ENCODE results near the gene MAP3K9.
"Not testable (repeated sequence)": the region's sequence is repeated elsewhere in the genome, so short reads cannot be mapped to it uniquely, and the experiment has no call there.

Gene MAP3K9

DNA sequence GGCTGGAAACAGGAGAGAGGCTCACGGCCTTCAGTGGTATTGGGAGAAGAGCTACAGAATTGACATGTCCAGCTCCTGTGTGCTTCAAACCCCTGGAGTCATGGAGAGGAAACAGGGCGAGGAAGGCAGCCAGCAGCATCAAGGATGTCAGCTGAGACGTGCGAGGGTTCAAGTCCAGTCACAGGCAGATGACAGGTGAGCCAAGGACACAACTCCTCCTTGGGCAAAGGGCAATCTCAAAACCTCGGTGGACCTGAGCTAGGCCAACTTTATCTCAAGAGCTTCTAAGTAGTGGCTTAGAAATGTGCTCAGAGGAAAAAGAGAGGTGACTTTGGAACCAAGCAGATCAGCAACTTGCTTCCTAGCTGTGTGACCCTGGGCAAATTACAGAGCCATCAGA is 86.0 kb downstream of the MAP3K9 start:
- no peak for DNase-seq (ENCODE audit: low read depth)

DNA sequence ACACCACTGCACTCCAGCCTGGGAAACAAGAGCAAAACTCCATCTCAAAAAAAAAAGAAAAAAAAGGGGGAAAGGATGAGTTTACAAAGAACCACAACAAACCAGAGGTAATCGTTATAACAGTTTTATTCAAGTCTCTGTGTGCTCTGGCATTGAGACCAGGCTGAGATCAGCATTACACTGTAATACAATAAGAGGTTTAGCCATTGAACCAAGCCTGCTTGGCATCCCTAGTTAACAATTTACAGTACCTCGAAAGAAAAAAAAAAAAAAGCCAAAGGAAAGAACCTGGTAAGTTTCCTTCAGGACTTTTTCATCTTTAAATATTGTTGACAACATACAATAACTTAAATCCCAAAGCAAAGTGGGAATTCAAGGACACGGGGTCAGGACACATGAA is 86.9 kb downstream of the MAP3K9 start:
- DNase-seq (ENCODE audit: low read depth): no peak

DNA sequence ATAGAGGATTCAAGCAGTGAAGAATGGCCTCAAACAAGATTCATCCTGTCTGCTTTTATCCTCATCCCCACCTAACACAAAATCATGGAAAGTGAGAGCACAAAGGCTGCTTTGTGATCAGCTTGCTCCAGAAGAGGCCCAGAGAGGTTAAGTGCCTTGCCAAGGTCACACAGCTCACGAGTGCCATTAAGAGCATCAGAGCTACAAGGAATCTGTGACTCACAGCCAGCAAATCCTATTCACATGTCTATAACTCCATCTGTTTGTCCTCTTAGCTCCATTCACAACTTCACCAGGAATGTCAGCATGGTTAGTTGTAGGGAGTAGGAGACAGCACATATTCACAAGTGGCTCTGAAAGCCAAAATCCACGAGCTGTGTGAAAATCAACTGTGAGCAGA is 87.8 kb downstream of the MAP3K9 start:
- no peak for DNase-seq (ENCODE audit: low read depth)

DNA sequence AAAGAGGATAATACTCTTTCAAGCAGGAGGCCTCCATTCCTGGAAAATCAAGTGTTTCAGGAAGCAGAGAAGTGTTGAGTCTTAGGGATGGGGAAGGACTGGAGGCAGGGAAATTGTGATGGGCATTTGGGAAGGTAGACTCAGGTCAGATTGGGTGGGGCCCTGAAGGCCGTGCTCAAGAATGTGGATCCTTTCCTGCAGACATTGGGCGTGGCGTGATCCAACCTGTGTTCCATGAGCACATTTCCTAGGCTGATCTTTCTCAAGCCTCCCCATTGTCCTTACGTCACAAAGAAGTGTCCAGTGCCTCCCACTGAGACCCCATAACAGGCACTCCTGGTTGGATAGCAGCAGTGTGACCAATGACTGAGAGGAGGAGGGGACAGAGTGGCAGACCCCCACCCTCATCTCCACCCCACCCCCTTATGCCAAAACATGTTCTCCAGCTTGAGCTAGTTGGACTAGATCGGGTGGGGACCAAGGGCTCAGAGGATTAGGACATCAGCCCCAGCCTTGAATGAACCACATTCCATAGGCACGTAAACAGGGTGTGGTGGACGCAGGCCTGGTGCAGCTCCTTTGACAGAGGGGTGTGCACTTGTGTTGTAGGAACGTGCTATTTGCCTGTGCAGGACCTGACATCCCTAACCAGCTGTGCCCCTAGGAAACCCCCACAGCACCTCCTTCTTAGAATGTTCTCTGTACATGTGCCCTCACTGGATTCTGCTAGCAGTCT is 90.8 kb downstream of the MAP3K9 start:
- no peak for DNase-seq (ENCODE audit: low read depth)

DNA sequence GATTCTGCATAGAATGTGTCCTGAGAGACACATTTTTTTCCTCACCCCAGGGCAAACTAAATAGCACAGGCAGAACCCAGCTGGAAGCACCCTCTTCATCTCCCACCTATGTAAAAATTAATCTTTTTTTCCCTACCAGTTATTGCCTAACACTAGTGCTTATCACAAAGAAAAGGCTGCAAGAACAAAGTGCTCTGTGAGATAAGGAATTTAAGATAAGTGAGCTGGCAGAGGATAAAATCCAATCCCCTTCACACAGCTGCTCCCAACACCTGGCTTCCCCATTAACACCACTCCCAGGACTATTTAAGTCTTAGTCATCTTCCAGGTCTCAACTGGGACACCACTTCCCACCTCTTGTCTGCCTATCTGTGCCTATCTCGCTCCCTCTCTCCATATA is 92.4 kb downstream of the MAP3K9 start:
- DNase-seq (ENCODE audit: low read depth): no peak

DNA sequence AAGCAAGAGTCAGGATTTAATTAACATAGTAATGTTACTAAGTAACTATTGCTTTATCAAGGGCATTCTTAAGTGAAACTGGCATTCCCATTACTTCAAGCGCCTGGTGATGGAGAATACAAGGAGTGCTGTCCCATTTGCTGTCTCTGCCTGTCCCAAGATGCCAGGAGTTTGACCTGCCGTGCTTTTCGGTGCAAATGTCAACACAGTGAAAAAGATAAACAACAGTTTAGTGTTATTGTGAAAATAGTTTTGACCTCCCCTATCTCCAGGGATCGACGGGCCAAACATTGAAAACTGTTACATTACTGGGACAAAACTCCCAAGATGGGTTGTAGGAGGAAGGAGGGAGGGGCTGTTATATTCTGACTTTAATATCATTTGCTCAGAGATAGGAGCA is 92.8 kb downstream of the MAP3K9 start:
- no peak for DNase-seq (ENCODE audit: low read depth)

DNA sequence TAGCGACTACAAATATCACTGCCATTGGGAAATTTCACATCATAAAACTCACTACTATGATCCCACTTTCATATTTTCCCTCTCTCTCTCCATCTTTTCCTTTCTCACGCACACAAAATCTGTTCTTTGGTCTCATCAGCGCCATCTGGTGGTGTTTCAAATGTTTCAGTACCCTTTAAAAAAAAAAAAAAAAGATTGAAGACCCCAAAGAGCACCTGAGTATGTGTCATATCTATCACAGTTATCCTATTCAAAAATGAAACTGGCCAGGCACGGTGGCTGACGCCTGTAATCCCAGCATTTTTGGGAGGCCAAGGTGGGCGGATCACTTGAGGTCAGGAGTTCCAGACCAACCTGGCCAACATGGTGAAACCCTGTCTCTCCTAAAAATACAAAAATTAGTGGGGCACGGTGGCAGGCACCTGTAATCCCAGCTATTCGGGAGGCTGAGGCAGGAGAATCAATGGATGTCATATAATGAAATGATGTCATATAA is 95.2 kb downstream of the MAP3K9 start:
- DNase-seq (ENCODE audit: low read depth): peak; percentile 4

DNA sequence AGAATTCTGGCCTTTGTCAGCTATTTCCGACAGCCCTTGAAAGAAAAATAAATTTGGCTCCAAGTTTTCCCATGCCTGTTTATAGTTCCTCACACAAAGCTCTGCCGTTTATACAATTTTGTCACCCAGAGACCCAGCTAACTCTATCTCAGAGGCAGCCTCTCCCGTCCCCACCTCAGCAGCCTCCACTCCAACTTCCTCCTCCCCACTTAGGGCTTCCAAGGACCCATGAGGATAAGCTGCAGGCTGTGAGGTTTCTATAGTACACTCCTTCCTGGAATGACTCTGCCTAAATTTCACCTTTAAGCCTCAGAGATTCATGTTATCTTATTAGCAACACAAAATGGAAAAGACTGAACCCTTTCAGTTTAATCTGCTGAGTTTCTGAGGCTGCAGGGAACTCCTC is 95.8 kb downstream of the MAP3K9 start:
- no peak for DNase-seq (ENCODE audit: low read depth)

DNA sequence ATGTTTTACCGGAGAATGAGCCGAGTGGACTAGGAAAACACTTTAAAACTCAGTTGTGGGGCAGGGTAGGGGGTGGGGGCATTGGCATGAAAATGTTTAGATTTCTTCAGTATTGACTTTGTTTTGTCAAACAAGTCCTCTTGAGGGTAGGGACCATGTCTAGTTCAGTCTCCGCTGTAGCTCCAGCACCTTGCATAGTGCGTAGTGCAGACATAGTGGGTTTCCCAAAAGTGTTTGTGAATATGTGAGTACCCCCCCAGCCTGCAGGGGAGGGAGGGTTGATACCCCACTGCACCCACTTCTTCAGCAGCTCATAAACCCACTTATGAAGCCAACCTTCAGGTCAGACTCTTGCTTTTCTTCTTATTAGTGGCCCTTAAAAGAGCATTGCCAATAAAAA is 96.2 kb downstream of the MAP3K9 start:
- no peak for DNase-seq (ENCODE audit: low read depth)

DNA sequence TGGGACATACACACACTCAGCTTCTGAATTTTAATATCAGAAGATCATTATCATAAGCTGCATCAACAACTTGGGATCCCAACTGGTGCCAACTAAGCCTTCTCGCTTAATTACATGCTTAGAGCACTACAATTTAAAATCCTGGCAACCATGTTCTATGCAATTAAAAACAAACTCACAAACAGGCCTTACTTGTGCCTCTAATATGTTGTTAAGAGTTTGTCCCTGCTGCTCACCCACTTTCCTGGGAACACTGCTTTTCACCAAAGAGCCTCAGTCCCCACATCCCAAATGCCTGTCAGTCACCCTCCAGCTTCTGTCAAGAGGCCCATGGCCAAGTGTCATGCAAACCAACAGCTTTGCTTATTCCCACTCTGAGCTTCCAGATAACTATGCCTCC is 97.9 kb downstream of the MAP3K9 start:
- DNase-seq (ENCODE audit: low read depth): no peak

DNA sequence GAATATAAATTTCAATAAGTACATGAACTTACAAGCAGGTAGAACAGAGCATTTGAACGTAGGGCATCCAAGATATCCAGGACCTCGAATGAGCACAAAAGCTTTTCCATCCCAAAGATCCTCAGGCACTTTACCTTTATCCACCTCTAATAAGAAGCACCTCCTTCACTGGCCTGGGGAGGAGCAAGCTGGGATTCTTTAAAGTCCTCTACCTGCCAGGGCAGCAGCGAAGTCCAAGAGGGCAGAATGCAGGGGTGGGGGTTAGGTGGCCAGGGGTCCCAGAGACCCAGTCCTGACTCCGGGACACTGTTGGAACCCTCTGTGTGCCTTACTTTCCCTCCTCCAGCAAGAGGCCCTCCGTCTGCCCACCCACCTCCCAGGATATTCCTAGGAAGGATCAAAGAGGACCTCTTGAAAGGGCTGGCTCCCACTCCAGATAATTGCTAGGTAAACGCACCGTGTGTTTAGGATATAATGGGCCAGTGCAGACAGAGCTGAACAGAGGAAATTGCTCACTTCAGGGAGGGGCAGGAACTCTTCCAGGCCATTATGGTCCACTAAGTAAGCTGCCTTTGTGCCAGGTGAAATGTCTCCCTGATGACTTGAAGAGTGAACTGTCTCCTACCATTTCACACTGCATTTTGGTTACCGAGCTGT is 99.5 kb downstream of the MAP3K9 start:
- no peak for DNase-seq (ENCODE audit: low read depth)

DNA sequence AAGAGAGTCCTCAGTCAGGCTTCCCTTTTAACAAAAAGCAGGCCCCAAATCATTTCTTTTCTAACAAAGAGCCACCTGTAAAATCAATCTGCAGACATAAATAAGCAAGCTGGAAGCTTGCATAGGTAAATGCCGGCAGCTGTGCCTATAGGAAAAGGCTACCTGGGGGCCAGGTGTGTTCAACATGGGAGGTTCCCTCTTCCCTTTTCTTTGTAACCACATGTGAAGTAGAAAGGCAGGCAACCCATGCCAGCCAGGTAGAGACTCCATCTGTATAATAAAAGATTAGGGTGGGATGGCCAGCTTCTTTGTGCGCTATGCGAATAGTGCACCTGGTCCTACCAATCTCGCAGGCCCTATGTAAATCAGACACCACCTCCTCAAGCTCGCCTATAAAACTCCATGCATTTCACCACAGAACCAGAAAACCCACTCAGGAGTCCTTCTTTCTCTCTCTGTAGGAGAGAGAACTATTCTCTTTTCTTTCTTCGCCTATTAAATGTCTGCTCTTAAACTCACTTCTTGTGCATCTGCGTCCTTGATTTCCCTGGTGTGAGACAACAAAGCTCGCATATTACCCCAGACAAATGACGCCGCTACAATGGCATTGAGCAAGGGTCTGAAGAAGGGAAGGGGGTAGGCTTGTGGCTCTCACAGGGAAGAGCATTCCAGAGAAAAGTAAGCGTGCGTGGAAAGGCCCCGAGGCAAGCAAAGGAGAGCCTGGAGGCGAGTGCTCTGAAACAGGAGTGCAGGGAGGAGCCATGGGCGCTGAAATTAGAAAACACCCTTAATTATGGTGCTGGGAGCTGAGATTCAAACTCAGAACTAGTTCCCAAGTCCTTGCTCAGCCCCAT is 100.4 kb downstream of the MAP3K9 start:
- DNase-seq (ENCODE audit: low read depth): no peak

DNA sequence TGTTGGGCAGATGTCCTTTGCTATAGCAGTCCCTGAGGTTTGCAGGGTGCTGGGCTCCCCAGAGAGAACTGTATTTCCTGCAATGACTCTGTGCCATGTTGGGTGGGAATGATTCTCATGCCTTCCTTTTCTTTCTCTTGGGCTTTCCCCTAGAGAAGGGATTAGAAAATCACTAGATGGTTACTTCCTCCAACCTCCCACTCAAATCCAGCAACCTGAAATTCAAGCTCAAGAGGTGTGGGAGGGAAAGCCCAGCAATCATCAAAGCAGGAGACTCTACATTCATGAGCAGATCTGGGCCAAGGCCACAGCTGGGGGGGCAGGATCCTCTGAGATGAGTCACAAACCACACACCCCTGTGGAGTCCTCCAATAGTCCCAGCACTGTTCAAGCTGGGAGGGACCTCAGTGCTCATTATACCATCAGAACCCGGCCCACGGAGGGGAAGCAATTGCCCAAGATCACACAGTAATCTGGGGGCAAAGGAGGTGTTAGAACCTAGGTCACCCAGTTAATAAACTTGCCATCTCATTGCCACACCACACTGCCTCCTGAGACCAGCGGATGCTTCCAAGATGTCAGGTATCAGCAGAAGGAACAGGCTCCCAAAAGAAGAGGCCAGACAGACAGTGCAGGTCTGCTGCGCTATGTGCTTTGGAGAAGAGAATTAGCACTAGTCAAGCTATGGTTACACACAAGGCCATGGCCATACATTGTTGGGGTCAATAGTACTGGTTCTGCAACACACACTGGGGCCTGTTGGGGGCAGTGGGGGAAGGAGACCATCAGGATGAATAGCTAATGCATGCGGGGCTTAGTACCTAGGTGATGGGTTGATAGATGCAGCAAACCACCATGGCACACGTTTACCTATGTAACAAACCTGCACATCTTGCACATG is 101.9 kb downstream of the MAP3K9 start:
- peak; percentile 6 for DNase-seq (ENCODE audit: low read depth)

DNA sequence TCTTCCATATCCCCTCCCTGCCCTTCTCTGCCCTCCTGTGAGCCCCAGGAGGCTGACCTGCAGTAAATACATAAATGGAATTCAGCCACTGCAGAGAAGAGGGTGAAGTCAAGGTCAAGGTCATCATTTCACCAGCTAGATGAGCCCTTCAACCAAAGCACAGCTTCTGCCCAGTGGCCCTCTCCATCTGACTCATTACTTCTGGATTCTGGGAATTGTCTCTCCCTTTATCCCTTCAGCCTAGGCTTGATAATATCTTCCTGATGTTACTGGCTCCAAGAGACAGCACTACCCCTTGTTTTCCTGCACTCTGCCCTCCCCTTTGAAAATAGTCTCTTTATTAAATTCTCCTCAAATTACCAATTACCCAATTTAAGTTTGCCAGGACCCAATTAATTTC is 103.1 kb downstream of the MAP3K9 start:
- no peak for DNase-seq (ENCODE audit: low read depth)

DNA sequence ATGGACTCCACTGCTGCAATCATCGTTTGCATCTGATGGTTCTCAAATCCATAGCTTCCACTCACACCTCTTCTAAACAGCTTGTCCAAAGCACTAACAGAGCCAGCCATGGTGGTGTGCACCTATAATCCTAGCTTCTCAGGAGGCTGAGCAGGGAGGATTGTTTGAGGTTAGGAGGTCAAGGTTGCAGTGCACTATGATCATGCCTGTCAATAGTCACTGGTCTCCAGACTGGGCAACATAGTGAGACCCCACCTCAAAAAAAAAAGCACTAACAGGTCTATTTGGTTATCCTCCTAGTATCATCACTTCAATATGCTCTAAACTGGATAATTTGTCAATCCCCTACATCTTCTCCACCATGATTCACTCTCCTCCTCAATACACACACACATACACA is 104.4 kb downstream of the MAP3K9 start:
- DNase-seq (ENCODE audit: low read depth): no peak

DNA sequence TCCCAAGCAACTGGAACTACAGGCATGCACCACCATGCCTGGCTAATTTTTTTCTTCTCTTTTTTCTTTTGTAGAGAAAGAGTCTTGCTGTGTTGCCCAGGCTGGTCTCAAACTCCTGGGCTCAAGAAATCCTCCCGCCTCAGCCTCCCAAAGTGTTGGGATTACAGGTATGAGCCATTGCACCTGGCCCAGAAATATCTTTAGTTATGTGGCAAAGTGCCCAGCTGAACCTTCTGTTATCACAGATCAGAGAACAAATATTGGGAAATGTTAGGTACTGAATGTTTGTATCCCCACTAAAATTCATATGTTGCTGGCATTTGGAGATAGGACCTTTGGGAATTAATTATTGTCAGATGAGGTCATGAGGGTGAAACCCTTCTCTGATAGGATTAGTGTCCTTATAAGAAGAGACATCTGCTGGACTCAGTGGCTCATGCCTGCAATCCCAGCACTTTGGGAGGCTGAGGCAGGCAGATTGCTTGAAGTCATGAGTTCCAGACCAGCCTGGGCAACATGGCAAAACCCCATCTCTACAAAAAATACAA is 105.6 kb downstream of the MAP3K9 start:
- not testable (repeated sequence) for DNase-seq (ENCODE audit: low read depth)

DNA sequence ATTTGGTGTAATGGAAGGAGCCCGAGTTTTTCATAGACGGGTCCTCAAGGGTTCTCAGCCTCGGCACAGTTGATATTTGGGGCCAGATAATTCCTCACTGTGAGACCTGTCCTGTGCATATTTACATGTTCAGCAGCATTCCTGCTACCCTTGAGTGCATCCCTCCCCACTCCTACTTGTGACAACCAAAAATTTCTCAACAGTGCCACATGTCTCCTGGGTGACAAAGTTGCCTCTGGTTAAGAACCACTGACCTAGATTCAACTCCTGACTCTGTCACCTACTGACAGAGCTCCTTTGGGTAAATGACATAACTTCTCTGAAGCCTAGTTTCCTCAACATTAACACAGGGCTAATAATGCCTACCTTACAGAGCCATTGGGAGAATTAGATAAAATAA is 107.2 kb downstream of the MAP3K9 start:
- no peak for DNase-seq (ENCODE audit: low read depth)

DNA sequence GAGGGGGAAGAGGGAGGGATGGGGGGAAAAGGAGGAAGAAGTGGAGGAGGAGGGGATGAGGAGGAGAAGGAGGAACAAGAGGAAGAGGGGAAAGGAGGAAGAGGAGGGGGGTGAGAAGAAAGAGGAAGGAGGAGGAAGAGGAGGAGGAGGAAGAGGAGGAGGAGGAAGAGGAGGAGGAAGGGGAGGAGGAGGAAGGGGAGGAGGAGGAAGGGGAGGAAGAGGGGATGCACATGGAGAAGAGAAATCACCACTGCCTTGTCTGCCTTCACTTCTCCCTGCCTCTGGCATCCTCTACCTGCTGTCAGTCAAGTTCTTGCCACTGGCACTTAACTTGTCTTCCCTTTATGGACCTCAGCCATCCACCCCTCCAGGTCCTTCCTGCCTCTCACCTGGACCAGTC is 107.7 kb downstream of the MAP3K9 start:
- no peak for DNase-seq (ENCODE audit: low read depth)

DNA sequence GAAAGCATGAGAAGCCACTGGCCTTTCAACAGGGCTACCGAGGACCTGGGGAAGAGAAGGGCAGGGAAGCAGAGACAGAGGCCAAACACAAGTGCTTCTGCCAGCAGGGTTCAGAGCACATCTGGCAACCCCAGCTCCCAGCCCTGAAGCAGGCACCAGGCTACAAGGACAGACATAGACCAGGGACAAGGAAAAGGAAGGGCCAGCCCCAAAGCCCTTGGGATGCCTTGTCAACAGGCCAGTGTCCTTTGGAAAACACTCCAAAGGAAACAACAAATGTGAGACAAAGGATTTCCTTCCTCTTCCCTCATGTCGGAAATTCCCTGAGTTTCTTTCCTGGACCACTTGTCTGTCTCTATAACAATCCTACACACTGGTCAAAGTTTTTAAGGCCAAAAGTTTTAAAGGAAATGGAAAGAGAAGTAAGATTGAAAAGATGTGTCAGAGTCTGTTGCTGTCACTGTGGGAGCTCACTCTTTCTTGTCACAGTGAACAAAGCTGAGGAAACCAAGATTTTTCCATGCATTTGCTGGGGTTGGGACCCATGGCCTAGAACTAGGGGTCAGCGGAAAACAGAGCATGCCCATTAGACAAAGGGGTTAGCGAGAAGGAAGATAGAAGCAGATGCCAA is 108.2 kb downstream of the MAP3K9 start:
- no peak for DNase-seq (ENCODE audit: low read depth)

DNA sequence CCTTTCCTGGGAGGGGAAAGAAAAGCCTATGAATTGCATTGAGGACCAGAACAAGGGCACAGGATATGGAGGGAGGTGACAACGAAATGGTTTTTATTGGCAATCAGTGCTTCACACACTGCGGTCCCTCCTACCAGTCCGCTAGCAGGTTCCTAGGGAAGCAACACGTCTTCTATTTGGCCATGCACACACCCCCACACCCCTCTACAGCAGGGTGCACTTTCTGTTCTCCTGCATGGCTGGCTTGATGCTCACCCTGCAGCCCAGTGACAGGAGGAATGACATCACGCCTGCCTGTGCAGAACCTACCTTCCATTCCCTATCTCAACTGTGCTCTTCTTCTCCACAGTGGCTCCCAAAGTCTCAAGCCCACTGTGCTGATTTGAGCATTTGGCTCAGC is 109.7 kb downstream of the MAP3K9 start:
- no peak for DNase-seq (ENCODE audit: low read depth)

DNA sequence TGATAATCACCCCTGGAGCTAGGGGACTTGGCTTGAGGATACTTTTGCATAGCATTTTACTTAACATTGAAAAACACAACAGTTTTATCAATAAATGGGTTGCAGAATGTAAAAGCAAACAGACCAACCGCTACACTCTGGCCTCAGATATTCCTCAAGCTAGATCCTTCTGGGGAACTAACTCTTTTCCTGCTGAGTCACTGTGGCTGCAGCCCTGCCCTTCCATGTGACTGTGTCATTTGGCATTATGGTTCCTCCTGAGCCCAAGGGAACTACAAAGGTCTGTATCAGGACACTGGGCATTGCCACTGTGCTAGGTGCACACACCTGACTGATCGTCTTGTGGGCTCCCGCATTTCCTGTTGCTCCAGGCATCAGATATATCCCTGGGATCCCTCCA is 111.0 kb downstream of the MAP3K9 start:
- DNase-seq (ENCODE audit: low read depth): no peak

All from activated T-cell treated with anti-CD3 and anti-CD28 coated beads for 48 hours (primary cell).